ENCODE results near the gene RGR.

- TF ChIP-seq CTCF (IDR thresholded peaks at IDR 0.05) (no peak), POLR2AphosphoS5 (IDR thresholded peaks at IDR 0.05; ENCODE audit: low read depth, low read length) (no peak)
These were observed 3.6 kb upstream of the RGR start, which contains the start of gene LRIT1 for GRCh38 chr10:84241185-84241790.
